NCI-H1092 treated with DMSO at 0.1 percent for 48 hours (cell line): ENCODE data around the gene LRRK2.
"Not testable (repeated sequence)": the region's sequence is repeated elsewhere in the genome, so short reads cannot be mapped to it uniquely, and the experiment has no call there.

Source experiments
- DNase-seq: peaks from one replicate; lab custom pipeline; 2025; lab: John Stamatoyannopoulos, UW

LRRK2 gene

DNA sequence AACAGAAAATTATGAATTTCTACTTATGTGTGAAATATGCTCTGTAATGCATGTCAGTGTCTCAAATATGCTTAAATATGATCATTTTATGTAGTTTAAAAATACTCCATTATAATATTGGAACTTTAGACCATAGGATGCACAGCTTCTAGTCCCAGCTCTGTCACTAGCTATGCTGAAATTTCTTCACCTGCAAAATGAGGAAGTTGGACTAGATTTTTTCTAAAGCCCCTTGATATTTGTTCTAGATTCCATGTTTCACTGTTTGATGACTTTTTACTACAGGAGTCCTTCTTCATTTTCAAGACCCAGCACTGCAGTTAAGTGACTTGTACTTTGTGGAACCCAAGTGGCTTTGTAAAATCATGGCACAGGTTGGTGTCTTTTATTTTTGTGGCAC is 90.1 kb downstream of the LRRK2 start:
- DNase-seq: no peak

DNA sequence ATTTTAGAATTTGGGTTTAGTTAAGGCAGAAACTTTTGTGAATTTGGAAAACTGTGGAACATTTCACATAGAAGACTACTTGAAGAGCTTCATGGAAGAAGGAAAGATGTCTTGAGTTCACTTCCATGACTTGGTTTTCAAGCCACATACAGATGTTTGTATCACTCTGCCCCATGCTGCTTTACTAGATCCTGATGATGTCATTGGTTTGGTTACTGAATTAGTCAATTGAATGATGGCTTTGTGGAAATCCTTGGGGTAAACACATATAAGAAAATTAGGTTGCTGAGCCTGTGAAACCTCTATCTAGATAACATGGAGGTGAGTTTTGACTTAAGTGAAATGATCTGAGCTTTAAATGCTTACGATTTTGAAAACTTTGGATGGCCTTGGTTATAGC is 90.6 kb downstream of the LRRK2 start:
- no peak for DNase-seq

DNA sequence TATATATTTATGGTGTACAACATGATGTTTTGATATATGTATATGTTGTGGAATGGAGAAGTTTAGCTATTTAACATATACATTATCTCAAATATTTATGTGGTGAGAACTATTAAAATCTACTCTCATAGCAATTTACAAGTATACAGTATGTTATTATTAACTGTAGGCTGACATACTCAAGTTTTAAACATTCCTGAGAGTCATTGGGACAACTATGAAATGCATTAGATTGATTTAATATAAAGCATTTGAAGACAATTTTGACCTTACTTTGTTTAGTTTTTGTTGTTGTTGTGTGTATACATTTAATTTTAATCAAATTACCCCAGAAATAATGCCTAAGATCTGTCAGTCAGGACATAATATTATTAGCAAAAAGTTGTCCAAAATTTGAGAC is 99.5 kb downstream of the LRRK2 start:
- DNase-seq: no peak

DNA sequence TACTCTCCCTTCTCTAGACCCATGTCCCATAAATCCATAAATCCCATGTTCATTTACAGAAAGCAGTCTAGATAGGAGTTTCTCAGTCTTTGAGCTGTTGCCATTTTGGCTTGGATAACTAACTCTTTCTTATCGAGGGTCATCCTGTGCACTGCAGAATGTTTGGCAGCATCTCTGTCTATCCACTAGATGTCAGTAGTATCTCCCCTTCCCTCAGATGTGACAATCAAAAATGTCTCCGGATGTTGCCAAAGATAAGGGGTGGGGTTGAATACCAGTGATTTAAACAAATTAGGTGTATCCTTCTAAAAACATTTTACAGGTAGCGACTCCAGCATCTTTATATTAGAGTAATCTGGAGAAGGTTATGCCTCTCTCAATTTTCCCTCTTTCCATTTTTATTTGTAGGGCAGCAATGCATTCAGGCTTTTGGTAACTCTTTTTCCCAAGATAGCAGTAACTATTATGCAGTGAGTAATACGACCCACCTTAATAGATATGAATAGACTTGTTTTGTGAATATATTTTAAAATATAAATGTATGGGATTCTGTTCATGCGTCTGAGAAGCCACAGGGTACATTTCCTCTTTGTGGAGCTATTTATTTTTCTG is 100.7 kb downstream of the LRRK2 start:
- DNase-seq: no peak

GRCh38 chr12:40327535-40327934 is 102.7 kb downstream of the LRRK2 start:
- DNase-seq: no peak

DNA sequence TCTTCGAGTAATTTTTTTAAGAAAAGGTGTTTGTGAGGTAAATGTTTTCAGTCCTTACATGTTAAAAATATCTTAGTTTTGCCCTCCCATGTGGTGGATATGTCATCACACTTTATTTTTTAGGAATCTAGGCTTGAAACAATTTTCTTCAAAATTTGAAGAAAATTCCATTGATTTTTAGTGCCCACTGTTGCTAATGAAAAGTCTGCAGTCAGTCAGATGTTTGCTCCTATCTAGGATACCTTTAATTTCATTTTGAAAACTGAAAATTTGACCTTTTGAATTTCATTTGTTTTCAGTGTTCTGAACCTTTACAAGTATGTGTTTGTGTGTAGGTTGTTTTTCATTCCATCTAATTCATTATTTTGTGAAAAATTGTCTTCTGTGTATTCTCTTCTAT is 105.4 kb downstream of the LRRK2 start:
- DNase-seq: no peak

- no peak for DNase-seq
Measured at GRCh38 chr12:40331886-40332285, 107.1 kb downstream of the LRRK2 start.

- no peak for DNase-seq
Measured at GRCh38 chr12:40335991-40336390, 111.2 kb downstream of the LRRK2 start.

DNA sequence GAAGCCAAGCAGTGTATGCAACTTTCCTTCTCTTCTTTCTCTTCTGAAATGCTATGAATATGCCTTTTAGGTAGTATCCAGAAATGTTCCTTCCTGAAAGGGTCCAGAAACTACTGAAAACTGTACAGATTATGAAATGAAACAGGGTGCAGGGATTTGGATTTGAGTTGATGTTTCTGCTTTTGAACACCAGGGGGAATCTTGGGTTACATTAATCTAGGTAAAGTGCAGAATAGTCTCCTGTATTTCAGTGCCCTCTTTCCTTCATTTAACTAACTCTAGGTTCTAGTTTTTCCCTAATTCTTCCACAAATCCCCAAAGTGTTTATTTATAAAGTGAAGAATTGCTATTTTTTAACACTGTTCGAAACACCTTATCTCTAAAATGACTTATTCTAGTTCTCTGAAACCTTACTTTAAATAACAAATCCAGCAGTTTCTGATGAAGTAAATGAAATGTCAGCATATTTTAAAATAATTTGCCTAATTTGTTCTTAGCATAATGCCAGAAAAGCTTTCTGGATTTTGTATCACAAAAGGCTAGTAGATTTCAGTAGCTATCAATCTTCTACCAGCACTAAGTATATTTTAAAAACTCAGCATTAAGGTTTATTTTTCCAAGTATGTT is 111.9 kb downstream of the LRRK2 start:
- no peak for DNase-seq

- no peak for DNase-seq
Measured at GRCh38 chr12:40338071-40338470, 113.3 kb downstream of the LRRK2 start.

DNA sequence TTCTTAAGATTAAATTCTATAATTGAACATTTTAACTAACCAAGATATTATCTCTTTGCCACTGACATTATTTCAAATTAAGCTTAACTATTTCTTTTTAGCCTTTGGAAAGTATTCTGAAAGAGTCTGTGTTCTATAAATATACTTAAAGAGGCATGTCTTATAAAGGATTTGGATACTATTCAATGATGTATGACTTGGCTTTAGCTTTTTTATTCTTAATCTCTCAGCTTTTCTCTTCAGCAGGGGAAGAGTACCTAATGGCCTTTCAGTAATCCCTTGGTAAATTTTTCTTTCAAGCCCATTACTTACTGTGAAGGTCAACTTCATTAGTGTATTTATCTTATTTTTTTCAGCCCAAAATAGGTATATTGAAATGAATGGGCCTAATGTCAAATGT is 113.8 kb downstream of the LRRK2 start:
- no peak for DNase-seq

DNA sequence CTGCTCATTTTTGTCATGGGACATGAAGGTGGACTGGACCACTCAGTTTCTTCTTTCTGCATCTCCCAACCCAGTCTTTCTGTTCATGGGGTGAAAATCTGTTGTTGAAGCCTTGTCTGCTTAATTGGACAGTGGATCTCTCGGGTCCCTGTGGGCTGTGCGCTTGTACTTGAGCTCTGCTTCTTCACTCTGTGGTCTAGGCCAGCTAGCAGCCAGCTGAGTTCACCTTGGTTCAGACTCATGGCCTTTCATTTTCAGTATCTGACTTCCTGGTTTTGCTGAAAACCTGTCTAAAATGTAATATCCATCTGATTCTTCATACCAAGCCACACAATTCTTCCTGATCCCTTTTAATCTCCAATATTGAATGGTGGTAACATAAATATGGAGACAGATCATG is 117.2 kb downstream of the LRRK2 start:
- DNase-seq: no peak

DNA sequence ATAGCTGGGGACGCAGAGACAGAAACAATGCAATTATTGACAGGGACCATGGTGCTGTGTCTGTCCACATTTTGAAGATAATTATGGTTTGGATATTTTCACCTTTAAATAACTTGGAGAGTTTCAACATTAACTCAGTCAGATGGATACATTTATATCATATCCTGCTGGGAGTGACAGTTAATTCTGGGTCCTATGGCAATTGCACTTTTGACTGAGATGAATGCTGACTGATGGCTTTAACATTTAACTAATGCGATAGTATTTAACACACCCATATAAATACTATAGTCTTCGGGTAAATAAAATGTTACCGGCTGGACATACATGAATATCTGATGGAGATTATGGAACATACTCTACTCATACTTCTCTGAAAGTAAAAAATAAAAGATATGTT is 118.3 kb downstream of the LRRK2 start:
- DNase-seq: no peak

DNA sequence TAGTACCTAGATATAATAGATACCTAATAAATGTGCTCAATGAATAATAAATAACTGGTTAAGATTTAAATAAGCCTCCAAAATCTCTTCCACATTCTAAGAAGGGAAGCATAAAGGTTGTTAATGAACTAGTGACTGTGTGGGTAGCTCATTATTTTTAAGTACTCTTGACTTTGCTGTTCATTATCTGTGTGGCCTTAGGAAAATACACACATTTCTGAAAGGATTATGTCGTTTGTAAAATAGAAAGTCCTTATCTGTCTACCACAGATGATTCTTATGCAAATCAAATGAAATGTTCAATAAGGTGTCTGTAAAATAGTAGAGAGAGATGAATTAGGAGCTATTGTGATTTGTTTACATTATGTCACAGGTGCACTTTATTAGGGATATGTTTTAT is 119.5 kb downstream of the LRRK2 start:
- DNase-seq: no peak

- DNase-seq: no peak
Measured at GRCh38 chr12:40351976-40352375, 127.2 kb downstream of the LRRK2 start.

DNA sequence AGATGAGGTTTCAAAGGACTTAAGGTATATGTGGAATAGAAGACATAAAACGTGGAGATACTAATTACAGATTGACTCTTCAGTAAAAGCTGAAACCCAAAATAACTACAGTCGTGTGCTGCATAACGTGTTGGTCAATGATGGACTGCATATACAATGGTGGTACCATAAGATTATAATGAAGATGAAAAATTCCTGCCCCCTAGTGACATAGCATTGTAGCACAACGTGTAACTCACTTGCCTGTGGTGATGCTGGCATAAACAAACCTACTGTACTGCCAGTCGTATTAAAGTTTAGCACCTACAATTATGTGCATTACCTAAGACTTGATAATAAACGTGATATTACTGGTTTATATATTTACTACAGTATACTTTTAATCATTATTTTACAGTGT is 150.3 kb downstream of the LRRK2 start:
- no peak for DNase-seq

GRCh38 chr12:40376533-40377267 is 151.9 kb downstream of the LRRK2 start:
- no peak for DNase-seq

GRCh38 chr12:40378691-40379090 is 153.9 kb downstream of the LRRK2 start:
- DNase-seq: no peak

DNA sequence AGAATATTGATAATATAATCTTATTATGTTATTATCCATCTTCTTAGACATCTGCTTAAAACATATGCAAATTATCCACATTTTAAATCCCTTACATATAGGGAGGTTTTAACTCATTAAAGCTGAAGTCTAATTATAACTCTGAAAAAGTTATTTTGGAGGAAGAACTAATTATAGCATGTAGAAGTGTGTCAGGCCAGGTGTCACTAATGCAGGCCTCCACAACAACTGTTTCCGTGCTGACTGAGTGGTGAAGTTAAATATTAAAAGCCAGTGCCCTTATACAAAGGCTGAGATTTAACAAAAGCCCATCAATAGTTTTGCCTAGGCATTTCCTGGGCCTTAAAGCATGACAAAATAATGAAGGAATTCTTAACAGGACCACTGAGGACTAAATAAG is 157.4 kb downstream of the LRRK2 start:
- DNase-seq: no peak

DNA sequence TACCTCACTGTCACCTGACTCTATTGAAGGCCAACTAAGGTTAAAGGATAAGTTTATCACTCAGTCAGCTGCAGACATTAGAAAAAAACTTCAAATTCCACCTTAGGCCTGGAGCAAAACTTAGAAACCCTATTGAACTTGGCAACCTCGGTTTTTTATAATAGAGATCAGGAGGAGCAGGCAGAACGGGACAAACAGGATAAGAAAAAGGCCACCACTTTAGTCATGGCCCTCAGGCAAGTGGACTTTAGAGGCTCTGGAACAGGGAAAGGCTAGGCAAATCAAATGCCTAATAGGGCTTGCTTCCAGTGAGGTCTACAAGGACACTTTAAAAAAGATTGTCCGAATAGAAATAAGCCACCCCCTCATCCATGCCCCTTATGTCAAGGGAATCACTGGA is 162.5 kb downstream of the LRRK2 start:
- DNase-seq: not testable (repeated sequence)

- no peak for DNase-seq
Measured at GRCh38 chr12:40390980-40391379, 166.2 kb downstream of the LRRK2 start.

GRCh38 chr12:40393026-40393425 is 168.2 kb downstream of the LRRK2 start:
- no peak for DNase-seq

GRCh38 chr12:40399656-40400055 is 174.9 kb downstream of the LRRK2 start:
- no peak for DNase-seq

- no peak for DNase-seq
Measured at GRCh38 chr12:40405419-40405818, 180.6 kb downstream of the LRRK2 start.
